ENCODE data around the gene TLX2.
"Not testable (repeated sequence)": the region's sequence is repeated elsewhere in the genome, so short reads cannot be mapped to it uniquely, and the experiment has no call there.

The TLX2 gene

DNA sequence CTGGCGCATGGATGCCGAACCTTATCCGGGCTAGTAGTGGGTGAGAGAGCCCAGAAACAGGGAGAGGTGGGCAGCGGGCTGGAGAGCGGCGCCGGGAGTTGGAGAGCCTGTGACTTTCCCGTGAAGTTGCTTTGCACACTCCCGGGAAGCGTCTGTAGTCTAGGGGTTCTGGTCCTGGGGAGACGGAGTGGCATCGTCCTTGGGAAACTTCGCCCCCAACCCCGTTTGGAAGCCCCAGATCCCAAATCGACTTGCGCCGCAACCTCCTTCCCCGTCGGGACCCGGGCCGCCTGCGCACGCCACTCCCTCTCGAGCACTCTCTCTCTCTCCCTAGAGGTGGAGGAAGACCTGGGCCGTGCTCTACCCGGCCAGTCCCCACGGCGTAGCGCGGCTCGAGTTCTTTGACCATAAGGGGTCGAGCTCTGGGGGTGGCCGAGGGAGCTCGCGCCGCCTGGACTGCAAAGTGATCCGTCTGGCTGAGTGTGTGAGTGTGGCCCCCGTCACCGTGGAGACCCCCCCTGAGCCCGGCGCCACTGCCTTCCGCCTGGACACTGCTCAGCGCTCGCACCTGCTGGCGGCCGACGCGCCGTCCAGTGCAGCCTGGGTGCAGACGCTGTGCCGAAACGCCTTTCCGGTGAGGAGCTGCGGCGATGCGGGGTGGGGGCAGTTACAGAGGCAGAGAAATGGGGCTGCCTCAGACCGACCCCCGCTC, 40.7 kb downstream of the TLX2 start:
- no peak for DNase-seq (ENCODE audit: low read depth)

DNA sequence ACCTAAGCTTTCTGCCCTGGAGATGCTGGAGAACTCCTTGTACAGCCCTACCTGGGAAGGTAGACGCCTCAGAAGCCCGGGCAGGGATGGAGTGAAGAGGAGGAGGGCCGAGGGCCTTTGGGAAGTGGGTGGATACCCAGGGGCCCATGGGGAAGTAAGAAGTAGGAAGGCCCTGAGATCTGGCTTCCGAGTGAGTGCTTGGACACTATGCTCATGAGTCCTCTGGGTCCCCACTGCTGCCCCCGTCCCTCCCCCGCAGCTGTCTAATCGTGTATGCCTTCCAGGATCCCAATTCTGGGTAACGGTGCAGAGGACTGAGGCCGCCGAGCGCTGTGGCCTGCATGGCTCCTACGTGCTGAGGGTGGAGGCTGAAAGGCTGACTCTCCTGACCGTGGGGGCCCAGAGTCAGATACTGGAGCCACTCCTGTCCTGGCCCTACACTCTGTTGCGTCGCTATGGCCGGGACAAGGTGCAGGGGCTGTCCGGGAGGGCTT, 41.4 kb downstream of the TLX2 start:
- DNase-seq (ENCODE audit: low read depth), result no peak

DNA sequence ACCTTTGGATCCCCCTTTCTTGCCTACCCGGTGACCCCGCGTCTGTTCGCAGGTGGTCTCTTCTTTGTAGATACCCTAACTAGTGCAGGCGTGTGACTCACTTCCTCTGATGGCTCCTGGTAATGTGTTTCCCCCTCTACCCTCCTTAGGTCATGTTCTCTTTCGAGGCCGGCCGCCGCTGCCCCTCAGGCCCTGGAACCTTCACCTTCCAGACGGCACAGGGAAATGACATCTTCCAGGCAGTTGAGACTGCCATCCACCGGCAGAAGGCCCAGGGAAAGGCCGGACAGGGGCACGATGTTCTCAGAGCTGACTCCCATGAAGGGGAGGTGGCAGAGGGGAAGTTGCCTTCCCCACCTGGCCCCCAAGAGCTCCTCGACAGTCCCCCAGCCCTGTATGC, 41.9 kb downstream of the TLX2 start:
- DNase-seq (ENCODE audit: low read depth), result no peak

DNA sequence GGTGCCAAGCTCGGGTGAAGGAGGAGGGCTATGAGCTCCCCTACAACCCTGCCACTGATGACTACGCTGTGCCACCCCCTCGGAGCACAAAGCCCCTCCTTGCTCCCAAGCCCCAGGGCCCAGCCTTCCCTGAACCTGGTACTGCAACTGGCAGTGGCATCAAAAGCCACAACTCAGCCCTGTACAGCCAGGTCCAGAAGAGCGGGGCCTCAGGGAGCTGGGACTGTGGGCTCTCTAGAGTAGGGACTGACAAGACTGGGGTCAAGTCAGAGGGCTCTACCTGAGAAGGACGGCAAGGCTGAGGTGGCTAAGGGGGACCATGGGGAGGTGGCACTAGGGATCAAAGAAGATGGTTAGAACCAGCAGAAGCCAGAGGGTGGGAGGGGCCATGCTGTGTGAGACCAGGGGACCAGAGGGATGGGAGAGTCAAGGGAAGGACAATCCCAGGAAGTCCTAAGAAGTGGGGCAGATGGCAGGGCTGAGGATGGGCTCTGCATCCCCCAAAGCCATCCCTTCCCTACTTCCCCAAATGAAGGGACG, 42.7 kb downstream of the TLX2 start:
- no peak for DNase-seq (ENCODE audit: low read depth)

DNA sequence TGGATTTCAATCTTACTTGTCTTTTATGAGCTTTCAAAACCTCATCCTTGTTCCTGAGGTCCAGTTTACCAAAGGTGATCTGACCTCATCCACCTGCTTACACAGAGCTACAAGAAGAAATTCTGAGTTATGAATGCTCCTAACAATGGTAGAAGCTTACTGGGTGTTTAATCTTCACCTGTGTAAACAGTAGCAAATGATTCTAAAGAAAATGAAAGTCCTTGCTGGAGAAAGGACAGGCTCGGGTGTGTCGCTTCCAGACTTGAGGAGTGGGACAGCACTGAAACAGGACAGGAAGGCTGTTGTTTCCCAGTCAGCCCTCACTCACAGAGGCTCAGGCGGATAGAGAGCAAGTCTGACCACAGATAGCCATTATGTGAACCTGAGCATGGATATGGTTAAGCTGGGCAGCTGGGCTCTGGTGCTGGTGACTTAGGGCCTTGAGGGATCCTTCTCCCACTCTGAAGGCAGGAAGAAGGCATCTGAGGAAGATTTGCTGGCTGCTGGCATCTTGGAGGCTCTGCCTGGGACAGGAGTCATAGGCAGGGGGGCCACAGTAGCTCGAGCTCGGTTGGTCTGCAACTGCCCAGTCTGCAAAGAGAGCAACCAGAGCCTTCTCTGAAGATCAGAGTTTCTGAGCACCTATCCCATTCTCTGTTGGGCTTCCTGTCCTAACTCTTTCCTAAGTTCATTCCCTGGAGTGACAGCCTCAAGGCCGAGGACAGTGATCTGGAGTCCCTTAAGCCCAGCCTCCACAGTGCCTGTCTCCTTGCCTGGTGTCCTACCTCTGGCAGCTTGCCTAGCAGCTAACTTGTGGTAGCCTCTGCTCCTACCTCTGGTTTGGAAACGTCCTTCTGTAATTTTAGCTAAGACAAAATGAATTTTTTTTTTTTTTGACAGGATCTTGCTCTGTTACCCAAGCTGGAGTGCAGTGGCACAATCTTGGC, 44.3 kb downstream of the TLX2 start:
- no peak for DNase-seq (ENCODE audit: low read depth)

DNA sequence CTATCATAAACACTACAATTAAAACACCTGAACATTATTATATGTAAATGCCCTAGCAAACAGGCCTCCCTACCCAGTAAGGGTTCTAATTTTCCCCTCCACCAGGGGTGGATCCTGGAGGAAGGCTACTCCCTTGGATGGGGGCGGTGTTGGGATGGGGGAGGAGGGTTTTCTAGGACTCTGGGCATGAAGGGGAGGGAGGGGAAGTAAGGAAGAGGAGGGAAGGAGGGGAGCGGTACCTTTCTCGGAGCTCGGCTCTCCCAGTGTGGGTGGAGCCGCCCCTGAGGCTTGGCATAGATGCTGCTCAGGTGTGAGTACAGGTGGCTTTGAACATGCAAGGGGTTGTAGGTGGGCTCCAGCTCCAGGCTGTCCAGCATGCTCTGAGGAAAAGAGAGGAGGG, 45.7 kb downstream of the TLX2 start:
- no peak for DNase-seq (ENCODE audit: low read depth)

DNA sequence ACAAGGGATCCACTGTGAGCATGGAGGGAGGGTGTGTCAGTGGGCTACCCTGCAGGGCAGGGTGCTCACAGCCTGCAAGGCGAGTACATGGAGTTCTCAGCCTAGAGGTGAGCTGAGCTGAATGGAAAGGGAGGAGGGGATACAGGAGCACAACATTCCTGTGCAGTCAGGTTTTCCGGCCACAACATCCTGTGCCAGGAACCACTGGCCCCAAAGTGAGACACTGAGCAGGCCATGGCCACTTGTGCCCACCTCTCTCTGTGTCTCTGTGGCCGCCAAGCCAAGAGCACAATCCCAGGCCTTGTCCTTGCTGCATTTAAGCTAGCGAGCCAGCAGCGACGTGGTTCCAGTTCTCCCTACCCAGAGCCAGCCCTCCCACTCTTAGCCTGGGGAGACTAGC, 46.3 kb downstream of the TLX2 start:
- no peak for DNase-seq (ENCODE audit: low read depth)

DNA sequence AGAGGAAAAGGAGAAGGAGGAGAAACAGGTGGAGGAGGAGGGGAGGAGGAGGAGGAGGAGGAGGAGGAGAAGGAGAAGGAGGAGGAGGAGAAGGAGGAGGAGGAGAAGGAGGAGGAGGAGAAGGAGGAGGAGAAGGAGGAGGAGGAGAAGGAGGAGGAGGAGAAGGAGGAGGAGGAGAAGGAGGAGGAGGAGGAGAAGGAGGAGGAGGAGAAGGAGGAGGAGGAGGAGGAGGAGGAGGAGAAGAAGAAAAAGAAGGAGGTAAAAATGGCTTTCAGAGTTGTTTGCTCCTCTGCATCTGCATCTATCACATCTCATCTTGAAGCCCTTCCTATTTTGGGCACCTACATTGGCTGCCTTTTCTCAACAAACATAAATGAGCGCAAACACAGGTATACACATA, 46.8 kb downstream of the TLX2 start:
- not testable (repeated sequence) for DNase-seq (ENCODE audit: low read depth)

DNA sequence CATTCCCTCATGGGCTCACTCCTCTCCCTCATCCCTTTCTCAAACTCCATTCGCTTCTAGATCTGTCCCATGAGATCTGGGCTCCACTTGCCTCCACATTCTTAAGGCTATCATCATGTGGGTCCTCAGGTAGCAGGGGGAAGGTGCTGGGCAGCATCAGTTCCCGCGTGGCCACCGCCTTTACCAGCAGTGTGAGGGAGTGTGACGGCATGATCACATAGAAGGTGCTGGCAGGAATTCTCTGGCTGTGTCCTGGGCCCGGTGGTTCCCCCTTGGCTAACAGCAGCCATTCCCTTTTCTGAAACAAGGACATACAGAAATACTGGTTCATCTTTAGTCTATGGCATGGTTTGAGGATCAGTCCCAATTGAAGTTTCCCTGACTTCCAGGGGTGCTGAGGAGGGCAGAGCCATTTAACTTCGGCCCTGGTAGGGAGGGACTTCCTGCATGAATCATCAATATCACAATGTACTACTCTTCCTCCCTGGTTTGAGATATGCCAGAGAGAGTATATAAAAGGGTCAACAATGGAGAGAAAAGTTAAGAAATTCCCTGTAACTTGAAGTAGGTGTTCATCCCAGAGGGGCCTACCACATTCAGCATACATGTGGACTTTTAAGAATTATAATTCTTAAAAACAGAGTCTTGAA, 48.0 kb downstream of the TLX2 start:
- no peak for DNase-seq (ENCODE audit: low read depth)

DNA sequence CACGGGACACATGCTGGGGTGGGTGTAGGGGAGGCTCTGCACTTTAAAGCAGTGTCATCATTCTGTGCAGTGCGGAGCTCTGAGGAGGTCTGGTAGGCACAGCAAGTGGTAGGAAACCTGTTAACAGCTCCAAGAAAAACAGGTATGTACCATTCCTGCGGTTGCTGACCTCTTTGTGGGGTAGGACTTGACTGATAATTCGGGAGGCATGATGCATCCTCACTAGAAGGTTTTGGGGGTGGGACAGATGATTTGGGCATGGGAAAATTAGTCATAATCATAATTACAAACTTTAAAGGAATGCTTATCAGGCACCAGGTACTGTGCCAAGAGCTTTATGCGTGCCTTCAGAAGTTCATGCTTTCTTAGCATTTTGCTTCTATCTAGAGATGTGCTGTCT, 50.0 kb downstream of the TLX2 start:
- no peak for DNase-seq (ENCODE audit: low read depth)

DNA sequence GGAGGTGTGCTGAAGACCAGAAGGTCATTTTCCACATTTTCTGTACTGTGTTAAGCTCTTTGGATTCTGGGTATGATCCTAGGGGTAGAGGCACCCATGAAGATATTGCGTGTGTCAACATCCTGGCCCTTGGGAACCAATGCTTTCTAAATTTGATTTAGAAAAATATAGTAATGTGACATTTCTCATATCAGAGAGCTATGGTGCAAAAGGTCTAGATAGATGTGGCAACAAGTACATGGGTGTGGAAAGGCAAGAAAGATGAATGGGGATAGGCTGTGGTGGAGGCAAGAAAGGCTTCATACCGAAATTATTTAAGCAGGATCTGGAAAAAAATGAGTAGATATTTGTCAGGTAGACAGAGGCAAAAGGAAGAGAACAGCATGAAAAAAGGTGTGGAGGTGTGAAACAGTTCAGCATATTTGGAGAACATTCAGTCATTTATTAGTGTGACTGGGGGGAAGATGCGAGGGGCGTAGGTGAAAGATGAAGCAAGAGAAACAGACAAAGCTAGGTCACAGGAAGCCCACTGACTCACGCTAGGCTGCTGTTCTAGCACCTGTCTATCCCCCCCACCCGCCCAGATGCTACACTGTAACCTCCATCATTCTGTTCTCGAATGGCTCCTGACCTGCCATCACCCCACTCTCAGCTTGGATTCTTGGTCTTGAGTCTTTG, 52.0 kb downstream of the TLX2 start:
- no peak for DNase-seq (ENCODE audit: low read depth)

DNA sequence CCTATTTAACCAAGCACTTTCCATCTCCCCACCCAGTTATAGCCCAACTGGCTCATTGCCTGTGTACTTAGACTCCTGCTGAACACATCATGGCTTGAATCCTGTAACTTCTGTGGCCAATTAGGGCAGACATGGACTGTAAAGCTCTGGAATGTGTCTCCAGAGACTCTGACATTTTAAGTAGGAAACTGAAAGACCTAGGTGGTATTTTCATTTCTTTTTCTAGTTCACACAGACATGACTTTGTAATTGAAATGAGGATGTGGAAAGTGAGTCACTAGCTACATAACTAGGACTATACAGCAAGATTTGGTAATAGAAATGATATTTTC, 52.5 kb downstream of the TLX2 start:
- DNase-seq (ENCODE audit: low read depth), result no peak

Data from activated T-helper 1 cell treated with Interleukin-2 at 50 U/mL for 16 hours (primary cell).